IPS-11a (cell line): ENCODE data around the gene ATP11A.
"Not testable (repeated sequence)": the region's sequence is repeated elsewhere in the genome, so short reads cannot be mapped to it uniquely, and the experiment has no call there.

ENCODE experiments used
- H3K4me3 ChIP-seq: one replicate; pipeline ENCODE4 v1.5.1; 2013; ENCODE audit warnings: low read depth, low read length, control low read depth

Gene ATP11A

GRCh38 chr13:112772539-112772909 lies 82.7 kb downstream of the ATP11A start:
- no peak overlapping the region for H3K4me3 ChIP-seq

DNA sequence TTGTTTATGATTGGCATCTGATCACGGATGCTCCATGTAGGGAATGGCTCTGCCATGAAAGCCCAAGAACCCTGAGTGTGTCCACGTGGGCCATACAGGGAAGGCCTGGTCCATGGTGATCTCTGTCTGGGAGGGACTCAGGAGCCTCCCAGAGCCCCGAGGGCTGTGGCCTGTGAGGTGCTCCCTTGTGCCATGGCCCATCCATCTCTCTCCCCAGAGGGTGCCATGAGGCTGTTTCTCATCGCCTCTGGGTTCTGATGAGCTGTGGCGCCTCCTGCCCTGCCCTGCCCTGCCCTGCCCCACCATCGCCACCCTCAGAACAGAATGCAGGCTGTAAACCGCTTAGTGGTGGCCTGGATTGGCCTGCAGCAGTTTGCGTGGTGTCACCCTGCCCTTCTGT lies 83.1 kb downstream of the ATP11A start:
- H3K4me3 ChIP-seq: no peak overlapping the region

DNA sequence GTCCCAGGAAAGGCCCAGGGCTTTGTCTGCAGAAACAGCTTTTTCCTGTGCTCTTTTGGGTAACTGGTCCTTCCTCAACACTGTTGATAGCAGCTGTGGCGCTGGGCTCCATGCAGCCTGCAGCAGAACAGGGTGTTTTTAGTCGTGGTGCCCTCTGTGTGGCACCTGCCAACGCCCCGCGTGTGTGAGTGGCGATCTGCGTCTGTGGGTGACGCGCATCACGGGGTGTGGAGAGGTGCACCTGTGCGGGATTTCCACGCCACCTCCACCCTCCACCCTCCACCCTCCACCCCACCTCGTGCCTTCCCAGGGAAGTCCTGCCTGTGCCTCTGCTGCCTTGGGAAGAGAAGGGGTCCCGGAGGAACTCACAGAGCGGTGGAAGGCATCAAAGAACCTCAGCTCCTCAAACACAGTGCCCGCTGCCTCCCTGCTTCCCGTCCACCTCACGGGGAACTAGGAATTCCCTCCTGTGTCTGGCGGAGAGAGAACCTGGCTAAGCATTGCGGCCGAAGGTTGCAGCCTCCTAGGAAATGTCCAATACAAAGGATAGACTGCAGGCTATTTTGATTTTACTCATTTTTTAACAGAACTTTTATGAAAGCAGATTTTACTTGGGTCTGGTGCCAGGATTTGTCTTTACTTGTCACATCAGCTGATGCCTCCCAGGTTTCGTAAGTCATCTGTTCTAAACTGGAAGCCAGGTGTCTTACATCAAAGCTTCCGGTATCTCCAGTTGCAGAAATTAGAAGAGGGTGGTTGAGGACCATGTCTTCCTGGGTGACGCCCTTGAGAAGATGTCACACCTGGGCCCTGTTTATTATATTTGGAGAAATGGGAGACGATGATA lies 84.0 kb downstream of the ATP11A start:
- no peak overlapping the region for H3K4me3 ChIP-seq

DNA sequence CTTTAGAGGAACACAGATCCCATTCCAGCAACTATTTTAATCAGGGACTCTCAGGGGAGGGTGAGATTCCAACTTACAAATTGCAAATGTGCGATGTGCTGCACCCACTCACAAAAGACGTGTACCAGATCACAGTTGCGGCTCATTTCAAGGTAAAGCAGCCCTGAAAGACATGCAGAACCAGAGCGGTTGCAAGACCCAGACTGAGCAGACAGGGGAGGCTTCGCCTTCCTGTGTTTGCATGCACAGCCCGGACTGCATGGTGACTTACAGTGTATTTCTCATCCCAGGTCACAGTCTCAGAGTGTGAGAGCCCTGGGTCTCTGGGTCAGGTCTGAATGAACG lies 84.6 kb downstream of the ATP11A start:
- no peak overlapping the region for H3K4me3 ChIP-seq

- no peak overlapping the region for H3K4me3 ChIP-seq
Measured at GRCh38 chr13:112774829-112775565, 85.2 kb downstream of the ATP11A start.

GRCh38 chr13:112775791-112776279 lies 86.0 kb downstream of the ATP11A start:
- H3K4me3 ChIP-seq: no peak overlapping the region

DNA sequence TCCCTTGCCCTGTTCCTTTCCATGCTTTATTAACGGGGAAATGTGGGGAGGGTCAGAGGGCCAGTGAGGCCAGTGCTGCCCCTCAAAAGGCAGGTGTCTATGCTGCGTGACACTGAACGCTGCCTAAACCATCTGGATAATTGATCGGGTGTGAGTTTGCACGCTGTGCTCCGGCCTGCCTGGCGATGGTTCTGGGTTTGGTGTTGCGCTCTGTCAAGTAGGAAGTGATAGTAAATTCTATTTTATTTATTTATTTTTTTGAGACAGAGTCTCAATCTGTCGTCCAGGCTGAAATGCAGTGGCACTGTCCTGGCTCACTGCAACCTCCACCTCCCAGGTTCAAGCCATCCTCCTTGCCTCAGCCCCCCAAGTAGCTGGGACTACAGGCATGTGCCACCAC lies 86.5 kb downstream of the ATP11A start:
- no peak overlapping the region for H3K4me3 ChIP-seq

DNA sequence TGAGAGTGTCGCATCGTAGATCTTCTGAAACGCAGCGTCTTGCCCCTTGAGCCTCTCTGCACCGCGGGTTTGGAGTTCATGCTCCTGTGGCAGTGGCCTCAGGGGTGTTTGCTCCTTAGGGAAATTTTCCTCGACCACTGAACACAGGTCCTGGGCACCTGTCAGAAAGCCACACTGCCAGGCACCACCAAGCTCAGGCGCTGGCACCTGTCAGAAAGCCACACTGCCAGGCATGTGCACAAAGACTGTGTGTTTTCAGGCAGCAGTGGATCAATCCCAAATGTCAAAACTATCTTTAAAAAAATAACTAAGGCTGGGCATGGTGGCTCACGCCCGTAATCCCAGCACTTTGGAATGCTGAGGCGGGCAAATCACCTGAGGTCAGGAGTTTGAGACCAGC lies 87.1 kb downstream of the ATP11A start:
- H3K4me3 ChIP-seq: no peak overlapping the region

- no peak overlapping the region for H3K4me3 ChIP-seq
Measured at GRCh38 chr13:112777637-112778406, 88.0 kb downstream of the ATP11A start.

DNA sequence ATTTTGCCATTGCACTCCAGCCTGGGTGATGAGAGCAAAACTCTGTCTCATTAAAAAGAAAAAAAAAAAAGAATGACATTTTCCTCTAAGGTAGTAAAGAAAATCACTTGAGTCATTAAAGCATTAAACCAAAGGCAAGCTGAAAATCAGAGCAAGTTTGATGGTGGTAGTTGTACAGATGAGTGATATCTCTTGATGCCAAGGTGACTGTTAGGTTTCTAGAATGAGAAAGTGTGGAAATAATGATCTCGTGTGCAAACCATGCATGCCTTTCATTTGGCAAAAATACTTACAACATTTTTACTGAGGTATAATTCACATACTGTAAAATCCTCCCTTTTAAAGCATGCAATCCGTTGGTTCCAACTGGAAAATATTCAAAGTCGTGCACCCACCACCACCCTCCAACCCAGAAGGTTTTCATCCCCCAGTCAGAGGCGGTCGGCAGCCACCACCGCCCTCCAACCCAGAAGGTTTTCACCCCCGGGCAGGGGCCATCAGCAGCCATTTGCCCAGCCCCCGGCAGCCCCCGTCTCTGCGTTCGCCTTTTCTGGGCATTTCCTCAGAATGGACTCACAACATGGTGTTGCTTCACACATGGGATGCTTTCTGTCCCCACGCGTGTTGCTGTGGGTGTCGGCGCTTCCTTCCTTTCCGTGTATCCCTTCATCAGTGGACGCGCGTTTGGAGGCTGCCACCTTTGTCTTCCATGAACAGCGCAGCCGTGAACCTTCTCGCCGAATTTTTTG lies 90.2 kb downstream of the ATP11A start:
- no peak overlapping the region for H3K4me3 ChIP-seq

DNA sequence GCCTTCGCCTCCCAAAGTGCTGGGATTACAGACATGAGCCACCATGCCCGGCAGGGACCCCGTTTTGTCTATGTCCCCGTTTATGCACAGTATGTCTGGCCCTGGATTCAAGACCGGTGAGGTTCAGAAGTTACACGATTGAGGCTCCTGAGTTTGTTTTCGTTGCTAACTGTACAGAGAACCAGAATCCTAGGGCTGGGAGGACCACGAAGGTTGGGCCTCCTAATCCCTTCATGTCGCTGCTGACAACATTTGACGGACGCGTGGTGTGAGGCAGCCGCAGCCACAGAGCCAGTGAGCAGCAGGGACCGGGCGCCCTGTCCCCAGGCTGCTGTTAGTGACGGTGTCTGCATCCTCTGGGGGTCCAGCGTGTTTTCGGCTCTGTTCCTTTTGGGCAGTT lies 91.4 kb downstream of the ATP11A start:
- H3K4me3 ChIP-seq: no peak overlapping the region

- no peak overlapping the region for H3K4me3 ChIP-seq
Measured at GRCh38 chr13:112781881-112782361, 92.1 kb downstream of the ATP11A start.

- H3K4me3 ChIP-seq: no peak overlapping the region
Measured at GRCh38 chr13:112782429-112783010, 92.7 kb downstream of the ATP11A start.

DNA sequence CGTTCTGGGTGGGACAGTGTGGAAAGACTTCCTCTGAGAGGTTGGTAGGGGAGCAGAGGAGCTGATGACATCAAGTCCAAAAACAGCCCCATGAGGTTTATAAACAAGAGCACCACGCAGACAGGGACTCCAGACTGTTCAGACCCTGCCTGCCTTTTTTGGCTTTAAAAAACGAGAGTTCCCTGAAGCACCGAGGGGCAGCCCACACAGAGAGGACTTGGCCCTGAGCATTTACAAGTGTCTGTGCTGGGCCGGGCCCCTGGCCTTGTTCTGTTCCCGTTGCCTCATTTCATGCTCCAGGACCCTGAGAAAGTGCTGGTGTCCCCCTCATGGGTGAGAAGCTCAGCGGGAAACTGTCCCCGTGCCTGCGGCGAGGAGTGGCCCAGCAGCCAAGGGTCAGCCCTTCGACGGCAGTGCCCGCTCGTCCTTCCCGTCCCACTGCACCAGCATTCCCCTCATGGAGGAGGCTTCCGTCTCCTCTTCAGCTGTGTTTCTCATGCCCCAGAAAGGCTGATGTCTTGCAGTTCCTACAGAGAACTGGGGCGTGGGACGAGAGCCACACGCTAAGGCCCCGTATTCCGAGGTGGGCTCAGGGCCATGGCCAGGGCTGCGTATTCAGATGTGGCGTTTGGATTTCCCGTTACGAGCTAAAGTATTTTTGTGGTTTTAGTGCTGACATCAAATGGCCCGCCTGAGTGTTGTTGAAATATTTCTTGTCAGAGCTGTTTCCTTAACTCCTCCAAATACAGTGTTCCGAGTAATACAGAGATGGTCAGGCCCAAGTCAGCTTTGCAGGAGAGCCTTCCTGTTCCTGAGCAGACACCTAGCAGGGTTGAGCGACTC lies 93.5 kb downstream of the ATP11A start:
- H3K4me3 ChIP-seq: no peak overlapping the region

DNA sequence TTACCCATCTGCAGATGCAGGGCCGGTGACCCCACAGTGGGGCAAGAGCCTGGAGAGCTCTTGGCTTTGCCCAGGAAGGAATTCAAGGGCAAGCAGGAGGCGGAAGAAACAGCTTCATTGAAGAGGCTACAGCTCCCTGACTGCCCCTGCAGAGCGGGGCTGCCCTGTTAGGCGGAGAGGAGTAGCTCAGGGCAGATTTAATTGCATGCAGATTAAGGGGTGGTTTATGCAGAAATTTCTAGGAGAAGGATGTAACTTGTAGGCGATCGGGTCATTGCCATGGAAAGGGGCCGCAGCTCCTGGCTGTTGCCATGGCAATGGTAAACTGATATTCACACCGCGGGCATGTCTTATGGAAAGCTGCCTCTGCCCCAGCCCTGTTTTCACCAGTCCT lies 94.1 kb downstream of the ATP11A start:
- H3K4me3 ChIP-seq: no peak overlapping the region

- H3K4me3 ChIP-seq: no peak overlapping the region
Measured at GRCh38 chr13:112784811-112785482, 95.1 kb downstream of the ATP11A start.

- H3K4me3 ChIP-seq: no peak overlapping the region
Measured at GRCh38 chr13:112785483-112785856, 95.6 kb downstream of the ATP11A start.

DNA sequence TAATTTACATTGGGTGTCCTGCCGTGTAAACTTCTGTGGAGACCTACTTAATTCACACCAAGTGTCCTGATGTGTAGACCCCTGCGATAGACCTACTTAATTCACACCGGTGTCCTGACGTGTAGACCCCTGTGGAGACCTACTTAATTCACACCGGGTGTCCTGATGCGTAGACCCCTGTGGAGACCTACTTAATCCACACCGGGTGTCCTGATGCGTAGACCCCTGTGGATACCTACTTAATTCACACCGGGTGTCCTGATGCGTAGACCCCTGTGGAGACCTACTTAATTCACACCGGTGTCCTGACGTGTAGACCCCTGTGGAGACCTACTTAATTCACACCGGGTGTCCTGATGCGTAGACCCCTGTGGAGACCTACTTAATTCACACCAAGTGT lies 97.0 kb downstream of the ATP11A start:
- H3K4me3 ChIP-seq: not testable (repeated sequence)
